ENCODE data around the gene TUBB2B.
"Not testable (repeated sequence)": the region's sequence is repeated elsewhere in the genome, so short reads cannot be mapped to it uniquely, and the experiment has no call there.

The TUBB2B gene

DNA sequence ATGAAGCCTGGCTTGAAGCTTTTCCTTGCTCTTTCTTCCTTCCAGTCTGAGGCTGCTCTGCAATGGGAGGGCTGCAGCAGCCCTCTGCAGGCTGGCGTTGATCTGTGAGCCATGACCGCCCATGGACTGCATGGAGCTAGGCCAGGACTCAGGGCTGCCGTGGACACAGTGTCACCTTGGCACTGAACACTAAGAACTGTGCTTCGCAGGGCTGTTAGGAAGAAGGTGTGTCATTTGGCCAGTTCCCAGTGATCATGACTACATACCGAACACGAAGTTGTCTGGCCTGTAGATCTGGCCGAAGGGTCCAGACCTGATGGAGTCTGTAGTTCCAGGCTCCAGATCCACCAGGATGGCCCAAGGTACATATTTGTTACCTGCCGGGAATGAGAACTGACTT, 48.8 kb downstream of the TUBB2B start:
- DNase-seq, result not testable (repeated sequence)

- DNase-seq, result no peak
Measured at GRCh38 chr6:3176562-3177355, 50.7 kb downstream of the TUBB2B start.

GRCh38 chr6:3175715-3176402, 51.6 kb downstream of the TUBB2B start:
- no peak for DNase-seq
